HL-60/S4 treated with retinoic acid at 250 ng/mL for 4 days and 3 days (cell line): ENCODE results near the gene CCDC28B.
"Not testable (repeated sequence)": the region's sequence is repeated elsewhere in the genome, so short reads cannot be mapped to it uniquely, and the experiment has no call there.

Source experiments
- in situ Hi-C: fragments of 300-500 bp; cut with MboI; formaldehyde crosslinking; loops from 2 replicates; pipeline ENCODE4 v1.7.0; 2022; ENCODE audit warnings: low sequenced_read_pairs

Gene CCDC28B

DNA sequence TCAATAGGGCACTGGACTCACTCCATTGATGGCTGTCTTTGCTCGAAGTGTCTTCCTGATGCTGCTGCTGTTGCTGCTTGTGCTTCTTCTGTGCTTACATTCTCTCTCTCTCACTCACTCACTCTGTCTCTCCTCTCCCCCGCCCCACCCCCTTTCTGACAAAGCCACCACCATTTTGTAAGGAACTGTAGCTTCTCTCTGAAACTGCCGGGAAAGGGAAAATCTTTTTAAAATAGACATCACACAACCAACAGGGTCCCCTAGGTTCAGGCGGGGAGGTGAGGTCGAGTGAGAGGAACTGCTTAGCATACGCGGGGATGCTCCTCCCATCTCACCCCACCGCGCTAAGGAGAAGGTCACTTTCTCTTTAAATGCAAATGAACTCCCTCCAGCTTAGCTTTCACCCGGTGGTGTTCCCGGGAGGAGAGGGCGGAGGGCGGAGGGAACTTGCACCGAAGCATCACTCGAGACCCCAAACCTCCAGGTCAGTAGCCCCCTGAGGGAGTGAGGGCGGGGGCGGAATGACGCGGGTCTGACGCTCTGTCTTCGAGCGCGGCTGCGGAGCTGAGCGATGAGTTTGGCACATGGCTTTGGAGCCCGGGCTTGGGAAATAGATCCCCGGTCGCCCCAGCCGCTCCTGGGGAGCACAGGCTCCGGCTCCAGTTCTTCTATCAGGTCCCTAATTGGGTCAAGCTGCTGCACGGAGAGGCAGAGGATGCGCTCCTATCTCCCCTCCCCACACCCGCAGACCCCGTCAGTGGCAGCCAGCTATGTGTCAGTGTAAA, at the start of gene CCDC28B:
Gene CCDC28B, plus strand, starts transcription at position 370 of the 785 bp plus-strand sequence. CDS start 1,341 bp downstream, outside the sequence.
- in situ Hi-C loops = no loop called here

DNA sequence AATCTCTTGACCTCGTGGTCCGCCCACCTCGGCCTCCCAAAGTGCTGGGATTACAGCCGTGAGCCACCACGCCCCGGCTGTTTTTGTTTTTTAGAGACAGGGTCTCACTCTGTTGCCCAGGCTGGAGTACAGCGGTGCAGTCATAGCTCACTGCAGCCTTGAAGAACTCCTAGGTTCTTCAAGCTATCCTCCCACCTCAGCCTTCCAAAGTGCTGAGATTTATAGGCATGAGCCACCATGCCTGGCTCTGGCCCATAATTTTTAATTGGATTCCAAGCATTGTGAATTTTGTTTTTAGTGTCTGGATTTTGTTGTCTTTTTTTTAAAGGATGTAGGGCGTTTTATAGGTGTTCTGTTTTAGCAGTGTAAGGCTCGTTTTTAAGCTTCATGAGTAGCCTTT, 49.5 kb upstream of the CCDC28B start:
- in situ Hi-C loops = no loop called here

DNA sequence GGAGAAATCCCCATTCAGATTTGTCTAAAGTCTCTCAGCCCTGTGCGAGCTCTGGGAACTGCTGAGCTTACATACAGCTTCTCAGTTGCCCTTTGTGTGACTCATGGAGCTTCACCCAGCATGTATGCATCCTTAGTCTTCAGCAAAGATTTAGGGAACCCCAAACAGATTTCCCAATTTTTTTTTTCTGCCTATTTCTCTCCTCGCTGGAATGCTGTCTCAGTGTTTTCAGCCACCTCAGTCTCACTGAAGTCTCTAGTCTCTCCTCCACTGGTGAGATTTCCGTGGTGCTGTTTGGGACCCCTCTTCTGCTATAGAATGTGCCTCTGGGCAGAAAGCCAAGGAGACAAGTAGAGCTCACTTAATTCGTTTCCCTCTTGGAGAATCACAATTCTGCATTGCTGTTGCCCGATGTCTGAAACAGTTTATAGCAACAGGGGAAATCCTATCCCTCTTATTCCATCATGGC, 49.0 kb upstream of the CCDC28B start:
- in situ Hi-C loops = no loop called here

DNA sequence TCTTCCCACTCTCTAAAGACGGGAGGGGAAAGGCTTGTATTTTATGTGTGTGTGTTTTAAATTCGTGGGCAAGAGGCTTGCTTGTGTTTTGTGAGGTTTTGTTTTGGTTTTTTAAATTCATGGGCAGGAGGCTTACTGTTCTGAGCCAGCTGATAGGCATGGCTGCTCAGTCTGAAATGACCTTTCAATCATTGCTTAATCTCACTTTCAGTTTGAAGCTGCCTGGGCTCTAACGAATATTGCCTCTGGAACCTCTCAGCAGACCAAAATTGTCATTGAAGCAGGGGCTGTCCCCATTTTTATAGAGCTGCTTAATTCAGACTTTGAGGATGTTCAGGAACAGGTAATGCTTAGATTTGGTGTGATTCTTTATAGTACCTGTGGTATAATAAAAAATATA, 41.2 kb upstream of the CCDC28B start:
- in situ Hi-C loops = no loop called here

DNA sequence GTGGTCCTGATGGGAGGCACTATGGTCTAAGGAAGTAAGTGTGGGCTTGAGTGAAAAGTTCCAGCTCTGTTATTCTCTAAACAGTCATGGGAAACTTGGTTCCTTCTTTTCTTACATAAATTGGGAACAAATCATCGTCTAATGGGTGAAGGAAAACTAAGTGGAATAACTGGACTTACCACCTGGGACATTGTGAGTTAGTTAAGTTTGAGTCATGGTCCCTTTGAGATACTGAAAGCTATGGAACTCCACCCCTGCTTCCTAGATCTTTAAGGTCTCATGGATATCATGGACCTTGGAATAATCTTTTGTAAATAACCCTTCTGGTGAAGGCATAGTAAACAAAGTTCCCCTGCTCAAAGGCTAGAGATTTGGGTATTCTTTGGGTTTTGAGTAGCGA, 37.0 kb upstream of the CCDC28B start:
- in situ Hi-C loops = no loop called here

DNA sequence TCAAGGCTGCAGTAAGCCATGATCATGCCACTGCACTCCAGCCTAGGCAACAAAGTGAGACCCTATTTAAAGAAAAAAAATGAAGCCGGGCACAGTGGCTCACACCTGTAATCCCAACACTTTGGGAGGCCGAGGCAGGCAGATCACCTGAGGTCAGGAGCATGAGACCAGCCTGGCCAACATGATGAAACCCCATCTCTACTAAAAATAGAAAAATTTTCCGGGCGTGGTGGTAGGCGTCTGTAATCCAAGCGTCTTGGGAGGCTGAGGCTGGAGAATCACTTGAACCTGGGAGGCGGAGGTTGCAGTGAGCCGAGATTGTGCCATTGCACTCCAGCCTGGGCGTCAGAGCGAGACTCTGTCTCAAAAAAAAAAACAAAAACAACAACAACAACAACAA, 34.8 kb upstream of the CCDC28B start:
- in situ Hi-C loops = not testable (repeated sequence)

DNA sequence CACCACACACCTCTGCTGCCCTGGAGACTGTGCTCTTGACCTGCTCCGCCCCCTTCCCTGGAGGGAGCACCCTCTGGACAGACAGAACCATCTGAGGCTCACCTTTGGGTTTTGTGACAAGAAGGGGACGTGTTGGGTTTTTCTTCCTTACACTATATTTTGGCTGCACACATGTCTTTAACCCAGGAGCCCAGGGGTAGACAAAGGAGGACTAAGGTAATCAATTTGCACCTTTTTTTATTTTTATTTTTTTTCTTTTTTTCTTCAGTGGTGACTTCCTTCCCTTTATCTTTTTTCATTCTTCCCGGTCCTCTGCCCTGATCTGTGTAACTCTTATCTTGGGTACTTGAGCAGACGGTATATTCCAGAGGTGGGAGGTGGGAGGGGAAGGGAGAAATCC, 29.4 kb upstream of the CCDC28B start:
- in situ Hi-C loops = no loop called here

DNA sequence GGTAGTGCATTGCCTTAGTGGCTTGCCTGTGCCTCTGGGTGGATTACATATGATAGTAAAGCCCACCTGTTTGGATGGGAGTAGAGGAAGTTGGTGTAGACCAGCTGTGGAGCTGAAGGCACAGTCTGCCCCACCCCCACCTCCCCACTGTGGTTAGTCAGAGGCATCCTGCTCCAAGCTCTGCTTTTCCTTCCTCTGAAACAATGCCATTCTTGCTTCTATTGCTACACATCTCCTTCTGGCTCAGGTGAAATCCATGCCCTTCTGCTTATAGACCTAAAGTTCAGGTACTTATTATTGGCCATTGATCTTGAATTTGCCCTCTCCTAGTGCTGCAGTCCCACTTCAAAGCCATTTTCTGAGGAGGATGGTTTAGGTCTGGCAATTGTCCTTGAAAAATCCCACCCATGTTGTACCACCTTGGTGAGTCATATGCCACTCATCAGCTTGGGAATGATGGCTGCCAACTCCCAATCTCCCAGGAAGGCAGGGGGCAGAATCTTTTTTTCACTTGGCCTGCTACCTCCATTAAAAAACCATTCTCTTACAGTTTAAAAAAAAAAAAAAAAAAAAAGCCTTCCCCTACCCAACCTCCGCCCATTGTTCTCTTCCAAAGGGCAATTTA, 27.7 kb upstream of the CCDC28B start:
- in situ Hi-C loops = no loop called here

DNA sequence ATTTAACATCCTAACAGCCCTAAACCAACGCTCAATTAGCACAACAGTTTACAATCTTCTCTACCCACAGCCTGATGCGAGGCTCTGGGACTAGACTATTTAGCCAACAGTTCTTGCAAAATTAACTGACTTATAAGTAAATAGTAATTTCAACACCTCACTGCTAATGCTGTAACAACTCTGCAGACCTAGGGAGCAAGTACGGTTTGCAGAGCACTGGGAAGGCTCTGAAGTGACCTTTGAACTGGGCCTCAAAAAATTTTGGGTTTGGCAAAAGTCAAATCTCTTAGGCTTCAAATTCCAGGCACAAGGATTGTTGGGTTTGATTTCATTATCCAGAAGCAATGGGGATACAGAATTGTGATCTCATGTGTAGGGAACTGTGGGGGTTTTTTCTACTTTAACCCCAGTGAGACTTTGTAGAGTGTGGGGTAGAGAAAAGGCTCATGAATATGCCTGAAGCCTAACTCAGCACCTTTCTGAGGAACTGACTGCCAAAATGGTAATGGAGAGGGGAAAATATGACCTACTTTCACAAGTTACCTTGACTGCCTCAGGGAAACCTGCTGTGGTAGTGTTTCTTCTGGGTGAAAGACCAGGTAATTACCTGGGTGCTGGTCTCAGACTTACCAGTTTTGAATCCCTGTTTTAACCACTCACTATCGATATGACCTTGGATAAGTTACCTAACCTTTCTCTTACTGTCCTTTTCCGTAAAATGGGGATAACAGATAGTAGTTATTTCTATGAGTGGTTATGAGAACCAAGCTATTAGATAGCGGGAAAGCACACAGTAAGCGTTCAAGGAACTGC, 21.8 kb upstream of the CCDC28B start:
- in situ Hi-C loops = no loop called here

DNA sequence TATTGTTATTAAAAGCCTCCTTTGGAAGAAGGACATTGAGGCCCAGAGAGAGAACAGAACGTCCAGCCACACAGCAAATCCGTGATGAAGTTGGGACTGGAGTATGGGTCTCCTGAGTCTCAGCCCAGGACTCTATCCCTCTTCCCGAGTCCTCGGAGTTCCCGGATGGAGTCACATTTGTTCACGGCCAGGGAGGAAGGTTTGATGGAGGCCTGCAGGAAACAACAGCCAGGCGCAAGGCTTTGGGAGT, 21.3 kb upstream of the CCDC28B start:
- in situ Hi-C loops = no loop called here

DNA sequence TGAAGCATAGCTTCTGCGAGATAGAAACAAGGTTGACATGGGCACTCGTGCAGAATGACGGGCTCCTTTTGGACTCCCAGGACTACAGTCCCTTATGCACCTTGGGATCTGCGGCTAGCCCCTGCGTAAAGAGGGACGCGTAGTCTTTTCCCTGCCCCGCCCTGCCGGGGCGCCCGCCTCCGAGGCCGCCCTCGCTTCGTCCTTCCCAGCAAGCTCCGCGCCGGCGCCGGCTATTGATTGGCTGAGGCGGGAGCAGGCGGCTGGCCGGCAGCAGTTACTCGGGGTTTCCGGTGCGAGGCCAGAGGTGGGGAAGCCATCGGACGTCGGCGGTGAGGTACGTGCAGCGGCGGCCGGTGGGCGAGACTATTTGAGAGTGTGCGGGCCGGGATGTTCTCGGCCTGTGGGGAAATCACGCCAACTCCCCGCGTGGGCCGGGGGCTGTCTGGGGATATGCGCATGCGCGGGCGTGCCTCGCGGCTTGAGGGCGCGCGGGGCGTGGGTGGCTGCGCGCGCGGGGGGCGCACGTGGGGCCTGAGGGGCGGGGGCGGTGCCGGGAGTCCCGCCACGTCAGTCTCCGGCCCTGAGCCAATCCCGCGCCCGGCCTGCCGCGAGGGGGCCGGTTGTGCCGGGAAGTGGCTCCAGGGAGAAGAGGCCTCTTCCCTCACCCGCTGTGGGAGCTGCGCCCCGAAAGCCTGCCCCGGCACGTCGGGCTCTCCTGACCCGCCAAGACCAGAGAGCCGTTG, 20.8 kb upstream of the CCDC28B start, which contains the start of gene TXLNA:
Gene TXLNA, plus strand, starts transcription at position 233 of the 743 bp plus-strand sequence. CDS start 671 bp downstream, outside the sequence.
- in situ Hi-C loops = no loop called here

DNA sequence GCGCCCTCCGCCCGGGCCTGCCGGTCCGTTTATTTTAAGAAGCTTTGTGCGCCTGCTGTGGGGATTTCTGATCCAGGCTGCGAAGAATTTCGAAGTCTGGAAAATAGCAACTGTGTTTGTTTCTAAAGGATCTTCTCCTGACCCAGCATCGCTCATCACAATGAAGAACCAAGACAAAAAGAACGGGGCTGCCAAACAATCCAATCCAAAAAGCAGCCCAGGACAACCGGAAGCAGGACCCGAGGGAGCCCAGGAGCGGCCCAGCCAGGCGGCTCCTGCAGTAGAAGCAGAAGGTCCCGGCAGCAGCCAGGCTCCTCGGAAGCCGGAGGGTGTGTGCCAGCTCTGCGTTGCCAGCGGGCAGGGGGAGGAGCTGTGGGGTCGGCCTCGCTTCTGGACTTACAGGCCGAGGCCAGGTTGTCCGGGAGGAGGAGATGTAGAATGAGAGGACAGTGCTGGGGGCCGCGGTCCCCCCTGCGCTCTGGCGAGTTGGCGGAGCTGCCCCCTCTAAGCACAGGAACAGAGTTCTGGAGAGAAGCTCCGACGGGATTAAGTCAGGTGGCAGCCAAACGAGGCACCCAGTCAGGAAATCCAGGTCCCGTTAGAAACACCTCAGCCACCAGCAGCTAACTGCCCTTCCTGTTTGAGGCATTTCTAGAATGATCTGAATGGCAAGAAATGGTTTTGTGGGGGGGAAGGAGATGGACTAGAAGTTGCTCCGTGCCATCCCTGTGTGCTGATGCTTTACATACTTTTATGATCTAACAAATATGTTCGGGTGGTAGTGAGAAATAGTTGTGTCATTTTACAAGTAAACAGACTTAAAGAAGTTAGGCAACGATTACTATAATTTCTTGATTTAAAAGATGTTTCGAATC, 20.0 kb upstream of the CCDC28B start:
- in situ Hi-C loops = no loop called here

DNA sequence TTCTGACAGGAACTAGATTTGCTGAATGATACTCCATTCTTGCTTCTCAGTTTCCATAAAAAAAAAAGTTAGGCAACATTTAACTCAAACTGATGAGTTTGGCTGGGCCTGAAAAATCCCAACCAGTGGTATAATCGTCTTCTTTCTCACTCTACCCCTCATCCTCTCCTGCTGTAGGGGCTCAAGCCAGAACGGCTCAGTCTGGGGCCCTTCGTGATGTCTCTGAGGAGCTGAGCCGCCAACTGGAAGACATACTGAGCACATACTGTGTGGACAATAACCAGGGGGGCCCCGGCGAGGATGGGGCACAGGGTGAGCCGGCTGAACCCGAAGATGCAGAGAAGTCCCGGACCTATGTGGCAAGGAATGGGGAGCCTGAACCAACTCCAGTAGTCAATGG, 19.3 kb upstream of the CCDC28B start:
- in situ Hi-C loops = no loop called here

DNA sequence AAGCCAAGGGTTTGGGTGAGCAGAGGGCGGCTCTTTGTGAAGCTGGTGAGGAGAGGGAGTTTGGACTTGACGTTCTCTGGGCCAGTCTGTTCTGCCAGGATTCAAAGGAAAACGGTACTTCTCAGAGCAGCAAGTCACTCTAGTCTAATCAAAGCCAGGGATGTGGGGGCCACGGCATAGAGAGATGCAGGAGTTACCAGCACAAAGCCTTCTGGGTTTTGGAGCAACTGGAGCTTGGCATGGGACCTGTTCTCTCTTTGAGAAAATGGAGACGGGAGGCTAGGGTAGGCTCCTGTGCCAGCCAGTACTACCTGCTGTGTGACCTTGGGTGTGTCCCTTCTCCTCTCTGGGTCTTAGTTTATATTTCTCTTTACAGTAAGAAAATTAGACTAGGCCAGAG, 18.8 kb upstream of the CCDC28B start:
- in situ Hi-C loops = no loop called here

DNA sequence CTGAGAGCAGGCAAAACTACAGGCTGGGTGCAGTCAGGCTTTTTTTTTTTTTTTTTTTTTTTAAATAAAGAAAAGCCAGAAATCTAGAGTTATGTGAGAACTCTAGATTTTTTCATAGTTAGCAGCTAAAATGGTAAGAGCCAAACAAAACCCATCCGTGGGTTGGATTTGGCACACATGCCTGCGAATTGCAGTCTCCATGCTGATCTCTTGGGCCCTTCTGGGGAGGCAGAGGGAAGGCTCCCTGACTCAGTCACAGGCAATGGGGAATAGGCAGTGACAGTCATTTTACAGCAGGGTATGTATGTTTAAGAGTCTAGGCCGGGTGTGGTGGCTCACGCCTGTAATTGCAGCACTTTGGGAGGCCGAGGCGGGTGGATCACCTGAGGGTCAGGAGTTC, 18.3 kb upstream of the CCDC28B start:
- in situ Hi-C loops = no loop called here

DNA sequence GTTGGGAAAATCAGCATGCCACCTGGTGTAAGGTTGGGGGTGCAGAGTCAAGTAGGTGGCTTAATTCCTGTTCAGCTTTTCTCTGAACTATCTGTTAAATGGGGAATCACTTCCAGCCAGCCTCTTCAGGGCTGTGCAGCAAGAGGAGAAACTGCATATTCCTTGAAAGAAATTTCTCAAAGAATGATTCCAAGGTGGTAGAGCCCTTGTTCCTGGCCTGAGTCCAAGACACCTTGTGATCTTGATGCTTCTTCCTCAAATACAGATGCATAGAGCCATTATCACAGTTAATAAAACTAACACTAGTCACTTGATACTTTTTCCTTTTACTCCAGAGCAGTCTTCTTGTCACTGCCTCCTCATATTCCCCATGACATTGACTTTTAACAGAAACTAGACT, 15.7 kb upstream of the CCDC28B start:
- in situ Hi-C loops = no loop called here

DNA sequence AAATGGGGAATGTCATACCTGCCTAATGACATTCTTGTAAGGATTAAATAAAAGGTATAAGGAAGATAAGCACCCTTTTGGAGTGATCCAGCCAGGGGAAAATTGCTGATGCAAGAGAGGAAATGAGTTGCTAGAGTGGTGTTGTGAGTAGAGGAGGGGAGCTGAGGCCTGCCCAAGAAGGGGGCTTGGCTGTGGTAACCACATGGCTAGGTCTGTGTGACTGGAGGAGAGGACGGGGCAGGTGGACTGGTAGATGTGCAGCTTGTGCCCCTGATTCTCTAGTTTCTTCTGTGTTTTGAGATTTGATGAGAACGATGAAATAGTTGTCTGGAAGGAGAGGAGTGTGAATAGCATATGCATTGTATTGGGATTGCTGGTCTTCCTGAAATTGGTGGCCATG, 14.3 kb upstream of the CCDC28B start:
- in situ Hi-C loops = no loop called here

DNA sequence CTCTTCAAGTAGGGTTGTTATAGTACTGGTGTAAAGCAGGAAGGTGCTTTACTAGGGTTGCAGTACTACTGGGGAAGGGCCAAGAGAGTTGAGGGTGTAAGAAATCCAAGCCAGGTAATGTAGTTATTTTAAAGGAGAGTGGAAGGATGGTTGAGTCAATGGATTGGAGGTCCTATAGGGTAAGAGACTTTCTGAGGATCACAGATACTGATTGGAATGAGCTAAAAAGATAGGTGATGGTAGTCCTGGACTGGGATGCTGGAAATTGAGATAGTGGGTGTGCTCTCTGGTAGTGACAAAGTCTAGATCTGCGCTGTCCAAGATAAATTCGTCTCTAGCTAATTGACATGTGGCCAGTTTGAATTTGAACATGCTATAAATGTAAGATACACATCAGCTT, 13.9 kb upstream of the CCDC28B start:
- in situ Hi-C loops = no loop called here

DNA sequence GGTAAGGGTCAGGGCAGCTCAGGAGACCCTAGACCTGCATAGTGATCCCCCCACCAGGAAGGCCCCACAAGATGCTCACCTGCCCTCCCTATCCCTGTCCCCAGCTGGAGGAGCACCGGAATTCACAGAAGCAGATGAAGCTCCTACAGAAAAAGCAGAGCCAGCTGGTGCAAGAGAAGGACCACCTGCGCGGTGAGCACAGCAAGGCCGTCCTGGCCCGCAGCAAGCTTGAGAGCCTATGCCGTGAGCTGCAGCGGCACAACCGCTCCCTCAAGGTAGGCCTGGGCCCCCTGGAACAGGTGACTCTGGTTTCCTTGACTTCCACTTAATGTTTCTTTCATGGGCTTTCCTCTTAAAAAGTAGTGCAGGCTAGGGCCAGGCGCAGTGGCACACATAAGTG, 12.5 kb upstream of the CCDC28B start:
- in situ Hi-C loops = no loop called here
